OCI-LY1 (cell line): Measurements from ENCODE around the gene MAN1C1.

Experiments
- CTCF ChIP-seq: fragments of 200-600 bp; sonication (generic), shearing (Covaris generic); IDR thresholded peaks from 2 replicates; pipeline ENCODE4 v1.5.1; 2017; ENCODE audit warnings: mild to moderate bottlenecking, antibody characterized with exemption, low read length, moderate library complexity, mixed read lengths
- EZH2 ChIP-seq: fragments of 200-600 bp; sonication (generic), shearing (Covaris generic); IDR thresholded peaks from 2 replicates; pipeline ENCODE4 v1.8.0; 2017; ENCODE audit warnings: borderline replicate concordance, mixed run types, mild to moderate bottlenecking, antibody characterized with exemption, low read length, moderate library complexity, mixed read lengths

- TF ChIP-seq CTCF (no peak), EZH2 (no peak)
Observed at GRCh38 chr1:25653558-25653957, 37.0 kb downstream of the MAN1C1 start.
